ENCODE measurements around the gene NOL12. TPM values are rescaled to one million over a fixed set of nuclear protein-coding genes. Genes with fewer than 3 reads are reported as not detected.
"Not testable (repeated sequence)": the region's sequence is repeated elsewhere in the genome, so short reads cannot be mapped to it uniquely, and the experiment has no call there.

The NOL12 gene
- total RNA-seq, 2 donors from 2014 or later, result 24.0 to 42.1 TPM

- H3K36me3 Mint-ChIP-seq, result peaks cover 0 to 12% of the 10 kb centered on the region in 2 donors
- no peak for ATAC-seq
- DNase-seq (ENCODE audit: low spot score in 2 of 2), result no peak
- no peaks in the 10 kb centered on the region for H3K9me3 Mint-ChIP-seq
- H3K27ac Mint-ChIP-seq, result peak overlapping the region in 1 of 2 donors; percentile 48
Observed at GRCh38 chr22:37692627-37693285, 6.6 kb downstream of the NOL12 start.

GRCh38 chr22:37694131-37694530 is 8.0 kb downstream of the NOL12 start:
- not testable (repeated sequence) for H3K9me3 Mint-ChIP-seq; DNase-seq (ENCODE audit: low spot score in 2 of 2); ATAC-seq; H3K36me3 Mint-ChIP-seq
- H3K27ac Mint-ChIP-seq, result peak overlapping the region in 1 of 2 donors; percentile 36

- not testable (repeated sequence) for H3K9me3 Mint-ChIP-seq, ATAC-seq
- H3K27ac Mint-ChIP-seq, result peak overlapping the region in 1 of 2 donors; percentile 86
Observed at GRCh38 chr22:37696260-37696656, 10.1 kb downstream of the NOL12 start.

GRCh38 chr22:37696657-37697537 is 10.8 kb downstream of the NOL12 start, which contains the start of gene TRIOBP:
TRIOBP (plus strand) TSS chr22:37697048; CDS start chr22:37701366, 4,318 bp downstream.
- peak within 1 kb of the TSS in 1 of 2 donors; percentile 89 for H3K27ac Mint-ChIP-seq
- peaks cover 0 to 6% of the 10 kb centered on the region in 2 donors for H3K36me3 Mint-ChIP-seq
- peak; percentile 74 to 92 for DNase-seq (ENCODE audit: low spot score in 2 of 2)
- no peaks in the 10 kb centered on the region for H3K9me3 Mint-ChIP-seq
- ATAC-seq, result peak; percentile 98 to 100

More at GRCh38 chr22:37696260-37696656, 10.1 kb downstream of the NOL12 start:
- DNase-seq (ENCODE audit: low spot score in 2 of 2); H3K36me3 Mint-ChIP-seq: not testable (repeated sequence)

GRCh38 chr22:37697538-37697835 is 11.3 kb downstream of the NOL12 start:
- DNase-seq (ENCODE audit: low spot score in 2 of 2) (no peak), ATAC-seq (no peak)
- Mint-ChIP-seq H3K27ac (no peak overlapping the region), H3K9me3 (no peaks in the 10 kb centered on the region), H3K36me3 (peaks cover 0 to 6% of the 10 kb centered on the region in 2 donors)

GRCh38 chr22:37701141-37701786 is 15.1 kb downstream of the NOL12 start:
- no peak for ATAC-seq
- no peaks in the 10 kb centered on the region for H3K9me3 Mint-ChIP-seq
- H3K27ac Mint-ChIP-seq, result no peak overlapping the region
- peaks cover 0 to 6% of the 10 kb centered on the region in 2 donors for H3K36me3 Mint-ChIP-seq
- DNase-seq (ENCODE audit: low spot score in 2 of 2), result no peak

- Mint-ChIP-seq H3K36me3 (no peaks in the 10 kb centered on the region), H3K9me3 (no peaks in the 10 kb centered on the region), H3K27ac (no peak overlapping the region)
- DNase-seq (ENCODE audit: low spot score in 2 of 2) (no peak), ATAC-seq (no peak)
Observed at GRCh38 chr22:37703906-37704305, 17.8 kb downstream of the NOL12 start.

GRCh38 chr22:37704645-37705044 is 18.5 kb downstream of the NOL12 start:
- peak overlapping the region in 1 of 2 donors; percentile 22 for H3K27ac Mint-ChIP-seq
- H3K9me3 Mint-ChIP-seq, result no peaks in the 10 kb centered on the region
- ATAC-seq (no peak), DNase-seq (ENCODE audit: low spot score in 2 of 2) (no peak)
- H3K36me3 Mint-ChIP-seq, result no peaks in the 10 kb centered on the region

- H3K27ac Mint-ChIP-seq, result no peak overlapping the region
- no peaks in the 10 kb centered on the region for H3K36me3 Mint-ChIP-seq
- H3K9me3 Mint-ChIP-seq, result no peaks in the 10 kb centered on the region
- DNase-seq (ENCODE audit: low spot score in 2 of 2), result no peak
- no peak for ATAC-seq
Observed at GRCh38 chr22:37705205-37705604, 19.1 kb downstream of the NOL12 start.

GRCh38 chr22:37708580-37709444 is 22.7 kb downstream of the NOL12 start:
- ATAC-seq (no peak), DNase-seq (ENCODE audit: low spot score in 2 of 2) (no peak)
- no peaks in the 10 kb centered on the region for H3K36me3 Mint-ChIP-seq
- no peaks in the 10 kb centered on the region for H3K9me3 Mint-ChIP-seq
- no peak overlapping the region for H3K27ac Mint-ChIP-seq

- H3K27ac Mint-ChIP-seq, result no peak overlapping the region
- DNase-seq (ENCODE audit: low spot score in 2 of 2) (no peak), ATAC-seq (no peak)
- no peaks in the 10 kb centered on the region for H3K36me3 Mint-ChIP-seq
- H3K9me3 Mint-ChIP-seq, result no peaks in the 10 kb centered on the region
Observed at GRCh38 chr22:37709445-37709765, 23.3 kb downstream of the NOL12 start.

GRCh38 chr22:37710675-37711074 is 24.5 kb downstream of the NOL12 start:
- H3K36me3 Mint-ChIP-seq, result no peaks in the 10 kb centered on the region
- DNase-seq (ENCODE audit: low spot score in 2 of 2), result no peak
- H3K27ac Mint-ChIP-seq, result peak overlapping the region in 1 of 2 donors; percentile 78
- H3K9me3 Mint-ChIP-seq, result no peaks in the 10 kb centered on the region
- ATAC-seq, result no peak

GRCh38 chr22:37711490-37711889 is 25.3 kb downstream of the NOL12 start:
- H3K36me3 Mint-ChIP-seq, result peaks cover 0 to under 1% of the 10 kb centered on the region in 2 donors
- ATAC-seq, result no peak
- H3K9me3 Mint-ChIP-seq, result no peaks in the 10 kb centered on the region
- H3K27ac Mint-ChIP-seq, result no peak overlapping the region
- no peak for DNase-seq (ENCODE audit: low spot score in 2 of 2)

GRCh38 chr22:37713761-37714160 is 27.6 kb downstream of the NOL12 start:
- ATAC-seq, result no peak
- Mint-ChIP-seq H3K9me3 (no peaks in the 10 kb centered on the region), H3K36me3 (peaks cover 0 to 9% of the 10 kb centered on the region in 2 donors), H3K27ac (peak overlapping the region in 1 of 2 donors; percentile 39)
- no peak for DNase-seq (ENCODE audit: low spot score in 2 of 2)

- Mint-ChIP-seq H3K27ac (no peak overlapping the region), H3K9me3 (no peaks in the 10 kb centered on the region), H3K36me3 (peaks cover 0 to 9% of the 10 kb centered on the region in 2 donors)
- ATAC-seq (no peak), DNase-seq (ENCODE audit: low spot score in 2 of 2) (no peak)
Observed at GRCh38 chr22:37714634-37715033, 28.5 kb downstream of the NOL12 start.

GRCh38 chr22:37715760-37716159 is 29.6 kb downstream of the NOL12 start:
- DNase-seq (ENCODE audit: low spot score in 2 of 2), result no peak
- H3K36me3 Mint-ChIP-seq, result peaks cover 0 to 9% of the 10 kb centered on the region in 2 donors
- ATAC-seq, result no peak
- H3K9me3 Mint-ChIP-seq, result no peaks in the 10 kb centered on the region
- no peak overlapping the region for H3K27ac Mint-ChIP-seq
